GM12872 (cell line): ENCODE data around the gene ACTA2.

Source experiments
- CTCF ChIP-seq: IDR thresholded peaks from 3 replicates; pipeline ENCODE4 v1.5.1; 2011; ENCODE audit warnings: low read depth, mild to moderate bottlenecking, low read length, moderate library complexity; ENCODE audit not compliant: insufficient read depth

ACTA2 gene

DNA sequence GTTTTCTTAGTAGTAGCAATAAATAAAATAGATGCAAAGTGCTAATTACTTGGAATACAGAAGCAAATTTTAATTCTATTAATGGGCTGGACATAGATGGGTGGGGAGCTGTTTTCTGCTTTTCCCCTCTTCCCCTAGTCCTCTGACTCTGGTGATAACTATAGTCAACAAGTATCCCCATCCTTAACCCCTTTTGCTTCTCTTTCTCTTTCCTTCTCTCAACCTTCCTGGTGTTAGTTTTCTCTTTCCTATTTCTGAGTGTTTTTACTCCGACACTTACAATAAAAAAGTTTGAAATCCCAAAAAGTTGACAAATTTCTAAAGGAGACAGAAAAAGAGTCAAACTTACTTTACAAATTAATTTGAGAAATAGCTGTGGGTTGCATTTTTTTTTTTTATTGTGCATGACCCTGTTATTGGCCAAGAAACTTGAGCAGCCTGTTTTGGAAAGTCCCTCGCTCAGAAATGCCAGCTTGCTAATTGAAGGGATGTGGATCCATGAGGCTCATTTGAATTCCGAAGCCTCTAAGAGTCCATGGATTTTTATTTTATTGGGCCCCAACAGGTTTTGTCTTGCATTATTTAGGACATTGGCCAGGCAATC lies 40.5 kb upstream of the ACTA2 start:
- TF ChIP-seq CTCF: no peak

- no peak for TF ChIP-seq CTCF
Observed at GRCh38 chr10:88991899-88992320, 39.3 kb upstream of the ACTA2 start.

DNA sequence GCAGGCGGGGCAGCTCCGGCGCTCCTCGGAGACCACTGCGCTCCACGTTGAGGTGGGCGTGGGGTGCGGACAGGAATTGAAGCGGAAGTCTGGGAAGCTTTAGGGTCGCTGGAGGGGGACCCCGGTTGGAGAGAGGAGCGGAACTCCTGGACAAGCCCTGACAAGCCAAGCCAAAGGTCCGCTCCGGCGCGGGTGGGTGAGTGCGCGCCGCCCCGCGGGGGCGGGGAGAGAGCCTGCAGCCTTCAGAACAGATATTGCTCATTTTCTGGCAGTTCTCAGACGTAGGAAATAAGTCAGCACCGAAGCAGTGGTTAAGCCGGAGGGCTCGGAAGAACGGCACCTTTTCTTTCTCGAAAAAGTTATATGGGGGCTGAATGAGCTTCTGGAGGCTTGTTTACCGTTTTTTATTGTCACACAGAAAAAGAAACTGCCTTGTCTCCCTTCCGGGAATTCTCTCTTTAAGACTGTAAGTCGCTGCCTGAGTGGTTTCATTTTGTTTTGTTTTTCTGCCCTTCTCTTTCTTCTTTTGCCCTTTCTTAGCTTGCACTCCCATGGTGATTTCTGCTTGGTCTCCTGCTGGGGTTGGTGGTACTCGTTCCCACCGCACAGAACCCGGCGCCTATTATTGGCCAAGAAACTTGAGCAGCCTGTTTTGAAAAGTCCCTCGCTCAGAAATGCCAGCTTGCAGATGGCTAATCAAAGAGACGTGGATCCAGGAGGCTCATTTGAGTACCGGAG lies 38.8 kb upstream of the ACTA2 start:
- no peak for TF ChIP-seq CTCF

DNA sequence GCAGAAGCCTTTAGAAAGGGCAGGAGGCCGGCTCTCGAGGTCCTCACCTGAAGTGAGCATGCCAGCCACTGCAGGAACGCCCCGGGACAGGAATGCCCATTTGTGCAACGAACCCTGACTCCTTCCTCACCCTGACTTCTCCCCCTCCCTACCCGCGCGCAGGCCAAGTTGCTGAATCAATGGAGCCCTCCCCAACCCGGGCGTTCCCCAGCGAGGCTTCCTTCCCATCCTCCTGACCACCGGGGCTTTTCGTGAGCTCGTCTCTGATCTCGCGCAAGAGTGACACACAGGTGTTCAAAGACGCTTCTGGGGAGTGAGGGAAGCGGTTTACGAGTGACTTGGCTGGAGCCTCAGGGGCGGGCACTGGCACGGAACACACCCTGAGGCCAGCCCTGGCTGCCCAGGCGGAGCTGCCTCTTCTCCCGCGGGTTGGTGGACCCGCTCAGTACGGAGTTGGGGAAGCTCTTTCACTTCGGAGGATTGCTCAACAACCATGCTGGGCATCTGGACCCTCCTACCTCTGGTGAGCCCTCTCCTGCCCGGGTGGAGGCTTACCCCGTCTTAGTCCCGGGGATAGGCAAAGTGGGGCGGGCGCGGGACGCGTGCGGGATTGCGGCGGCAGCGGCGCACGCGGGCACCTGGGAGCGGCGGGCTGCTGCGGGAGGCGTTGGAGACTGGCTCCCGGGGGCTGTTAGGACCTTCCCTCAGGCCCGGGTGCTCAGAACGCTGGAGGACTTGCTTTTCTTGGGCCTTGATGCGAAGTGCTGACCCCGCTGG lies 38.0 kb upstream of the ACTA2 start, which contains the start of gene FAS:
FAS (plus strand) TSS at position 415 of the 777 bp plus-strand sequence; CDS start at position 494, 79 bp downstream.
- TF ChIP-seq CTCF: no peak

DNA sequence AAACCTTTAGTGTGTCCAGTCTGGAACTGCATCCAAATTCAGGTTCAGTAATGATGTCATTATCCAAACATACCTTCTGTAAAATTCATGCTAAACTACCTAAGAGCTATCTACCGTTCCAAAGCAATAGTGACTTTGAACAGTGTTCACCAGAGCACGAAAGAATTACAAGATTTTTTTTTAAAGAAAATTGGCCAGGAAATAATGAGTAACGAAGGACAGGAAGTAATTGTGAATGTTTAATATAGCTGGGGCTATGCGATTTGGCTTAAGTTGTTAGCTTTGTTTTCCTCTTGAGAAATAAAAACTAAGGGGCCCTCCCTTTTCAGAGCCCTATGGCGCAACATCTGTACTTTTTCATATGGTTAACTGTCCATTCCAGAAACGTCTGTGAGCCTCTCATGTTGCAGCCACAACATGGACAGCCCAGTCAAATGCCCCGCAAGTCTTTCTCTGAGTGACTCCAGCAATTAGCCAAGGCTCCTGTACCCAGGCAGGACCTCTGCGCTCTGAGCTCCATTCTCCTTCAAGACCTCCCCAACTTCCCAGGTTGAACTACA lies 37.3 kb upstream of the ACTA2 start:
- no peak for TF ChIP-seq CTCF

DNA sequence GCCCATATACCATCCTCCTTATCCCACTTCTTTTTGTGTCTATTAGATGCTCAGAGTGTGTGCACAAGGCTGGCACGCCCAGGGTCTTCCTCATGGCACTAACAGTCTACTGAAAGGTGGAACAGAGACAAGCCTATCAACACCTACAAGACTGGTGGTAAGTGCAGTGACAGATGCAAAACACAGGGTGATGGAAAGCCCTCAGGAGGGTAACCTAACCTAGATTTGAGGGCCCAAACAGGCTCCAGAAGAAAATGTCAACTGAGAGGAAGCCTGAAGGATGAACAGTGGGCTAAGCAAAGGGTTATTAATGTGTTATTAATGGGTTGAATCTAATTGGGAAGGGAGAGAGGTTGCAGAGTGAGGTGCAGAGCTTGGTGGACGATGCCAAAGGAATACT lies 36.9 kb upstream of the ACTA2 start:
- TF ChIP-seq CTCF: no peak

DNA sequence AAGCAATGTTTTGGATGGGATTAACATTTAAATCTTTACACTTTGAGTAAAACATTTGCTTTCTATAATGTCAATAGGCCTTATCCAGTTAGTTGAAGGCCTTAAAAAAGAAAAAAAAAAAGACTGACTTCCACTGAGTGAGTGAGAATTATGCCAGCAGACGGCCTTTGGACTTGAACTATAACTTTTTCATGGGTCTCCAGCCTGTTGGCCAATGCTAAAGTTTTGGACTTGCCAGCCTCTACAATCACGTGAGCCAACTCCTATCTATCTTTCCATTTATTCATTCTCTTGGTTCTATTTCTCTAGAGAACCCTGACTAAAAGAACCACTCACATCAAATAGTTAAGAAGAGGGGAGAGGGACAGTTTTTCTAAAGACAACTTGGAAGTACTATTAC lies 35.3 kb upstream of the ACTA2 start:
- no peak for TF ChIP-seq CTCF
